GM19035 (cell line): ENCODE results near the gene CYB5D1.
A peak's percentile ranks its signal among the peaks of the same experiment; 100 is the strongest.
"Not testable (repeated sequence)": the region's sequence is repeated elsewhere in the genome, so short reads cannot be mapped to it uniquely, and the experiment has no call there.

Experiments
- ATAC-seq: cut with Tn5 transposase; IDR thresholded peaks from one replicate; pipeline ENCODE4 v1.9.1; 2021; ENCODE audit not compliant: unreplicated experiment

The CYB5D1 gene

DNA sequence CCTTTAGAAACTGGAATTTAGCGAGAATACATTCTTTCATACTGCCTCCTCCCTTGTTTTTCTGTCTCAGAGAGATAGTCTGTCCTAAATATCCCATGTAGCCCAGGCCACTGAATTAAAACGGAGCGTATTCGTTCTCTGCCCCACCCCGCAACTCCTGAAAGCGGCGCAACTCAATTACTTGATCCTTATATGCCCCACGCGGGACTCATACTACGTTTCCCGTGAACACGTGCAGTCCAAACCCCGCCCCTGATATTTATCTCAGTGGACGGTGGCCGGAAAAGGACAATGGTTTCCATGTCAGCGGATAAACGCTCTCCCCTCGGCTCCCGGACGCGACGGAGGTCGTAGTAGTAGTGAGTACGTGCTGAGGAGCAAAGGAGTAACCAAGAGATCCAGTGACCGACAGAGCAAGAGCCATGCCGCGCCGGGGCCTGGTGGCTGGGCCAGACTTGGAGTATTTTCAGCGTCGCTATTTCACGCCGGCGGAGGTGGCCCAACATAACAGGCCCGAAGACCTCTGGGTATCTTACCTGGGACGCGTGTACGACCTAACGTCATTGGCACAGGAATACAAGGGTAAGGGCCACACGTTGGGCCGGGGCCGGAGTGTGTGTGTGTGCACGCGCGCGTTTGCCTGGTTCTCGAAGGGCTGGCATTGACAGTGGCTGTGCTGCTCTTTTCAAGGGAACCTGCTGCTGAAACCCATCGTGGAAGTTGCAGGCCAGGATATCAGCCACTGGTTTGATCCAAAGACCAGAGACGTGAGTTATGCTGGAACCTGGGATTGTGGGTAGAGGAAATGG lies at the start of gene CYB5D1:
CYB5D1 (plus strand) TSS at position 291 of the 809 bp plus-strand sequence; CDS start at position 423, 132 bp downstream.
- peak; percentile 47 for ATAC-seq

DNA sequence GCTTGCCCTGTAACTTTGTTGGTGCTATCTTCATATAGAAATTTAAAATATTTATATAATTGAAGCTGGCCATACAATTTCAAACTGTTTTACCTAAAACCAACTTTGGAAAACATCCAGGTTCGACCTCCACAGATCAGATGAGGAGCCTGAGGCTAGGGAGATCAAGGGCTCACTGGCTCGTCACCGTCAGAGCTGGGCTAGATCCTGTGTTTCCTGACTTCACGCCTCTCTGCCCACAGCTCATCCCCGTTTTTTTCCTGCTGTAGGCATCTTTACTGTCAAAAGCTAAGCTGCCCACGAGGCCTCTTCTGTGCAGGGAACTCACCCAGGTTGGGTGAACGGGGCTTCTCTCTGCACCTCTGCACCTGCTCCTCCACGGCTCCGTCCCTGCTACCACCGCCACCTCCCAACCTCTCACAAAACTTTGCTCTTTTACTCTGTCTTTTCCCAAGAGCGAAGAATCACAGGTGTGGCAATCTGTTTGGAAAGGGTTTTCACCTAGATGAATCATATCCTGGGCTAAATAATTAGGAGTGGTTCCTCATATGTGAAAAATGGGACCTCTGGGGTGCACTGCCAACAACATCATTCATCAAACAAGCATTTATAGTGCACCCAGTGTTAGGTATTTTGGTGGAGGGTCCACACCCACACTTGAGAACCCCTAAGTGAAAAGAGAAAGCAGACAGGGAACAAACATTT lies 48.6 kb upstream of the CYB5D1 start:
- no peak for ATAC-seq

- not testable (repeated sequence) for ATAC-seq
These were observed 47.9 kb upstream of the CYB5D1 start for GRCh38 chr17:7809791-7810343.

DNA sequence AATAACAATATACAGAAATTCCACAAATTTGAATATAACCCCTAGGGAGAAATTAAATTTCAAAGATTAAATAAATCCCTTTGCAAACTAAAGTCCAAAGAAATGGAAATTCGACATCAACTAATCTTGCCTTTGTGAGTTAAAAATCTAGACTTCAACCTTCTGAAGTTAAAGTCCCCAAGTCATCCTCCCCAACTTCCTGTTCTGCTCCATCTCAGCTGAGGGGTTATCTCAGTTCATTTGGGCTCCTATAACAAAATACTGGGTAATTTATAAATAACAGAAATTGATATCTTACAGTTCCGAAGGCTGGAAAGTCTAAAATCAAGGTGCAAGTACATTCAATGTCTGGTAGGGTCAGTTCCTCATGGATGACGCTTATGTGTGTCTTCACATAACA lies 46.6 kb upstream of the CYB5D1 start:
- no peak for ATAC-seq

DNA sequence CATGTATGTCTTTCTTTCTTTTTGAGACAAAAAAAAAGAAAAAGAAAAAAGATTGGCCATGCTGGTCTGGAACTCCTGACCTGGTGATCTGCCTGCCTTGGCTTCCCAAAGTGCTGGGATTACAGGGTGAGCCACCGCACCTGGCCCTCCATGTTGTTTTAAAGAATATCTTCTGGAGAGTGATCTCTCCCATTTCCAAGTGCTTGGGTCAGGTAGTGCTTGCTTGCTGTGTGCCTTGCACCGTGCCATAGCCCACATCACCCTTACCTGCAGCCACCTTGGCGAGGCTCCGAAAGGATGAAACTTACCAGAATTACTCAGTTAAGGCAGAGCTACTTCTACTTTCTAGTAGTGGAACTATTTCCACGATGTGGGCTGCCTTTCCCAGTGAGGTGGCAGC lies 42.8 kb upstream of the CYB5D1 start:
- ATAC-seq = no peak

- no peak for ATAC-seq
These were observed 40.7 kb upstream of the CYB5D1 start for GRCh38 chr17:7816926-7817642.

DNA sequence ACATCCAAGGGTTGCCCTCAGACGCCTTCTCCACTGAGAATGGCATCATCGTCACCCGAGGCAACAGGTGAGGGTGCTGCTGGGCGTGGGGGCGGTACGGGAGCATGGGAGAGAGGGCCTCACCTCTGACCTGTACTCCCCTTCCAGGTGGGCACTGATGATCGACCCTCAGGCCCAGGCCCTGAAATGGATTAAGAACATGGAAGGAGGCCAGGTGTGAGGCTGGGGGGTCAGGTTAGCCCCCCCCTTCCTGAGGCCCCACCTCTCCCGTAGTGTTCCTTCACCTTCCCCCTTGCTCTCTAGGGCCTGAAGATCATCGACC lies 40.2 kb upstream of the CYB5D1 start:
- ATAC-seq = no peak

DNA sequence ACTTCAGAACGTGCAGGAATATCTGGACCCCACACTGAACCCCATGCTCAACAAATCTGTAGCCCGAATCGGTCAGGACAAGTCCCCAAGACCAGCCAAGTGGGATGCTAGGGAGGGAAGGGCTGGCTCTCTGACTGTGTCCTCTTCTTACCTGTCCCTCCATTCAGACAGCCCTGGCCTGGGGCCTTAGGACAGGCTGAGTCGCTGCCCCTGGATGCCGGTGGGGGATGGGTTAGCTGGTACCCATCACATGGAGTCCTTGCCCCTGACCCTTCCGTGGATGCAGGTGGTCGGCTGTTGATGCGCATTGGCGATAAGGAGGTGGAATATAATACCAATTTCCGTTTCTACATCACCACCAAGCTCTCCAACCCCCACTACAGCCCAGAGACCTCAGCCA lies 39.8 kb upstream of the CYB5D1 start:
- ATAC-seq = no peak

DNA sequence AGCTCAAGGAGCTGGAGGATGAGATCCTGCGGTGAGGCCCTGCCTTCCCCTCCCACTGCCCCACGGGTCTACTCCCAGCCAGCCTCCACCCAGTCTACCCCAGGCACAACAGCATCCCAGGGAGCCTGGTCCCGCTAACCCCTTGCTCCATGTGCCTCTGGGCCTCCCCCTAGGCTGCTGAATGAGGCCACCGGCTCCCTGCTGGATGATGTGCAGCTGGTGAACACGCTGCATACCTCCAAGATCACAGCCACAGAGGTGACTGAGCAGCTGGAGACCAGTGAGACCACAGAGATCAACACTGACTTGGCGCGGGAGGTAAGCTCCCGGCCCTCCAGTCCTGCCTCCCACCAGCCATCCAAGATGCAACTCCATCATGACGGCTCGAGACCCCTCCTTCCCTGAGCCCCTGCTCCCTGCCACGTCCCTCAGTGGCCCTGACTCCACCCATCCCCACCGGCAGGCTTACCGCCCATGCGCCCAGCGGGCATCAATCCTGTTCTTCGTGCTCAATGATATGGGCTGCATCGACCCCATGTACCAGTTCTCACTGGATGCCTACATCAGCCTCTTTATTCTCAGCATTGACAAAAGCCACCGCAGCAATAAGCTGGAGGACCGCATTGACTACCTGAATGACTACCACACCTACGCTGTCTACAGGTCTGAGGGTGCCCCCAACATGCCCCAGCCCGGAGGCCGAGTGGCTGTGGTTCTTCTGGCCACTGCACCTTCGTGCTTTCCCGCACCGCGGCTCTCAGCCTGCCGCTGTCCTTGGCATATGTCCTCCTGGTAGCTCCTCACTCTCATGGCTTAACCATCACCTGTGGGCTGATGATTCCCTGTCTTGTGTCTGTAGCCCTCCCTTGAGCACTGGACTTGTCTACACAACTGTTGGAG lies 38.8 kb upstream of the CYB5D1 start:
- no peak for ATAC-seq

DNA sequence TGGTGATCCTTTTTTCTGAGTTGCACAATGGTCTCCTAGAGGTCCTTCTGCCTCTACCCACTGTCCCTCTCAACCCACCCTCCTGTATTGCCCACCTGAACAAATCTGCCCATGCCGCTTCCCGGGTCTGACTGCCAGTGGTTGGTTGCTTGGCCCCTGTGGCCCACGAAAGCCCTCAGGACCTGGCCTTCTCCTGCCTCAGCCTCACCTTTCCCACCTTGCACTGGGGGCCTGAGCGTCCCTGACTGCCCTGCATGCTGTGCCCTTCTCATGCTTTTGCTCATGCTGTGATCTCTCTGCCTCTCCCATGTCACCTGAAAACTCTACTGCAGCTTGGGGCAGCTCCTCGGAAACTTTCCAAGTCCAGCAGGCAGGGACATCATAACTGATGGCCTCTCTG lies 37.6 kb upstream of the CYB5D1 start:
- ATAC-seq = no peak

GRCh38 chr17:7822126-7822525 lies 35.7 kb upstream of the CYB5D1 start:
- ATAC-seq = no peak

DNA sequence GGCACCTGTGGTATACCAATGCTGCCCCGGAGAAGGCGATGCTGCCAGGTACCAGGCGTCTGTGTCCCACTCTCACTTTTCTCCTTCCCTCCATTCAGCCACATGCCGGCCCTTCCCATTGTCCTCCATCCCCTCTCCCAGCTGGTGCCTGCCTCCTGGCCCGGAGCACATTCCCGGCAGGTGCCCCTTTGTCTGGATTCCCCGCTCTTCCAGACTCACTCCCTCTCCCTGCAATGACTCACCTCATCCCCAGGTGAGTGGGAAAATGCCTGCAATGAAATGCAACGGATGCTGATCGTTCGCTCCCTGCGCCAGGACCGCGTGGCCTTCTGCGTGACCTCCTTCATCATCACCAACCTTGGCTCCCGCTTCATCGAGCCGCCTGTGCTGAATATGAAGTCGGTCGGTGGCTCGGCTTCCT lies 34.2 kb upstream of the CYB5D1 start:
- ATAC-seq = no peak

DNA sequence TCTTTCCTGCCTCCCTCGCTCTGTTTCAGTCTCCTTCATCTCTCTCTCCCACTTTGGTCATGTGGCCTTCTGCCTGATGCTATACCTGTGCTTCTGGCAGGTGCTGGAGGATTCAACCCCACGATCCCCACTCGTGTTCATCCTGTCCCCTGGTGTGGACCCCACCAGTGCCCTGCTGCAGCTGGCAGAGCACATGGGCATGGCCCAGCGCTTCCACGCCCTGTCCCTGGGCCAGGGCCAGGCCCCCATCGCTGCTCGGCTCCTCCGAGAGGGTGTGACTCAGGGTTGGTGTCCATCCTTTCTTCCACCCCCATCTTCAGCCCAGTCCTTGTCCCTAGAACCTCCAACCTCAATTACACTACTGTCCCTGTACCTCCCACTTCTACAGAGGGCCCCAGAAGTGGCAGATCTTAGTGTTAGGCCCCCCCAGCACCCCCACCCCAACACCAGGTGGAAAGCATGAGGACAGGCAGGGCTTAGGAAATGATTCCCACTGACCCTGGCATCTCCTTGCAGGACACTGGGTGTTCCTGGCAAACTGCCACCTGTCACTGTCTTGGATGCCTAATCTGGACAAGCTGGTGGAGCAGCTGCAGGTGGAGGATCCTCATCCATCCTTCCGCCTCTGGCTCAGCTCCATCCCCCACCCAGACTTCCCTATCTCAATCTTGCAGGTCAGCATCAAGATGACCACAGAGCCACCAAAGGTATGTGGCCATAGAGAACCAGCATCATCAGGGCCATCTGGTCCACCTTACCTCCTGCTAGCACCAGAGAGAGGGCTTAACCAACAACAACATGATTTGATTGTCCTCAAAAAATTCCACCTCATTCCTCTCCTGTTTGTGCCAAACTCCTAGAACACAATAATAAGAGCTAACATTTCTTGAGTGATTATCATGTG lies 33.5 kb upstream of the CYB5D1 start:
- no peak for ATAC-seq

DNA sequence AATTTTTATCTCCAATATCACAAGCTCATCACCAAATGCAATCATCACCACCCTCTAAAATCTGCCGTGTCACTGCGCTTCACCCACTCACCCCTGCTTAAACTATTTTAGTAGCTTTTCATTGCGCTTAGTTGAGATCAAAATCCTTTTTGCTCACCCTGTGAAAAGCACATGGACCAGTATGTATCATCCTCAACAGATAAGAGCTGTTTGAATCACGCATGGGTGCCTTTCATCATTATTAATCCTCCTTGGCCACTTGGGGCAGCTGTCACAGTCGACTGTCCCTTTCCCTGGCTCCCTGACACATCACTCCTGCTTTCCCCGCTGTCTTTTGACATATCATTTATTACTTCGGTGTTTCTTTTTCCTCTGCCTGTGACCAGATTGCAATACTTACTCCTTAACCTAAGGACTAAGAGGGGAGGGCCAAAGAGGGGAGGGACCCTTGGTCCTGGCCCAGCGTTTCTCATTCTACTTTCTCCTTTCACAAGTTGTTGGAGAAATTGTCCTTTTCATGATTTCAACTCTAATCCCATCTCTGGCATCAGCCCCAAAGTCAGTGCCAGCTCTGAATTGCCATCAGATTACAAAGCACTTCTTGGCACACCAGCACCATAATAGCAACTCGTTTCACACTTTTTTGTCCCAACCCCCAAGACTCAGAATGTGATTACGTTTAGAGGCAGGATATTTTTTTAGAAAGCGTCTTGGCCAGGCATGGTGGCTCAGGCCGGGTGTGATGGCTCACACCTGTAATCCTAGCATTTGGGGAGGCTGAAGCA lies 32.4 kb upstream of the CYB5D1 start:
- ATAC-seq = no peak

GRCh38 chr17:7830616-7831015 lies 27.2 kb upstream of the CYB5D1 start:
- no peak for ATAC-seq

DNA sequence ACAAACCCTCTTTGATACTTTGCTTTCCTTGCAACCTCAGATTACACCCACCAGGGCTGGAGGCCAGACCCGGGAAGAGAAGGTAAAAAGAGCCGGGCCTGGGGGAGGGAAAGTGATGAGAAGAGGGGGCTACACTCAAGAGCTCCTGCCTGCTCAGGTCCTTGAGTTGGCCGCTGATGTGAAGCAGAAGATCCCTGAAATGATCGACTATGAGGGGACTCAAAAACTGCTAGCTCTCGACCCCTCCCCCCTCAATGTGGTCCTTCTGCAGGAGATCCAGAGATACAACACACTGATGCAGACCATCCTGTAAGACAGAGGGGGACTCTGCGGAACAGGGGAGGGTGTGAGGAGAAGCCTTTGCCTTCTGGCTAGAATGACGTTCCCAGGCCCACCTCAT lies 26.6 kb upstream of the CYB5D1 start:
- ATAC-seq = no peak

DNA sequence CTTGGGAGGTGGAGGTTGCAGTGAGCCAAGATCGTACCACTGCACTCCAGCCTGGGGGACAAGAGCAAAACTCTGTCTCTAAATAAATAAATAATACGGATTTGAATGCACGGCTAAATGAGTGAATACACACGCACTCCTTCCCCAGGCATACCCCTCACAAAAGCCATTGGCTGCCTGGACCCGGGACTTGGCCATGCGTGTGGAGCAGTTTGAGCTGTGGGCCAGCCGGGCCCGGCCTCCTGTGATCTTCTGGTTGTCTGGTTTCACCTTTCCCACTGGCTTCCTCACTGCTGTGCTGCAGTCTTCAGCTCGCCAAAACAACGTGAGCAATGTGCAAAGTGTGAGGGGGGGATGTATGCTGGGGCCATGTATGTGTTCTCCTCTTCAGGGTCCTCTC lies 25.4 kb upstream of the CYB5D1 start:
- ATAC-seq = no peak

GRCh38 chr17:7833011-7833794 lies 24.6 kb upstream of the CYB5D1 start:
- no peak for ATAC-seq
